ENCODE data around the gene TNF.

DNA sequence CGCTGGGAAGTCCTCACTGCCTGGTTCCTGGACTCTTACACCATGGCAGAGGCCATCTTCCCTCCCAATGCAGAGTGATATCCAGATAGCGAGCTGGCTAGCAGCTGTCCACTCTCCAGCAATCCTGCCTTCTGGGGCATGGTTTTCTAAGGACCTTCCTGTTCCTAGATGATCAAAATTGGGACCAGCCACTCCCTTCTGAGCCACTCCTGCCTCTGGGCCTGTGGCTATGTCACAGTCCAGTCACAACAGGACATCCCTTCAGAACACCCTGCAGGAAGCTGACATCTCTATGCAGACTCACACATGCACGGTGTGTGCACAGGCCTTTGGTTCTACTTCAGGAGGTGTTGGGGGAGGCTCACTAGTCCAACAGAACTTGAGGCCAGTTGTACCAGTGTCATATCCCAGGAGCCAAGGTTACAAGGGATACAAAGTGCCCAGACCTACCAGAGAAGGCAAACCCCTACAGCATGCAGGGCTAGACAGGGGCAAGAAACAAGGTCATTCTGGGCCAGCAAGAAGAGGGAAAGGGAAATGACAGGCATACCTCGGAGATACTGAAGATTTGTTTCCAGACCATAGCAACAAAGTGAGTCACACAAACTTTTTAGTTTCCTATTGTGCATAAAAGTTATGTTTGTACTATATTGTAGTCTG, 49.3 kb upstream of the TNF start:
- TF ChIP-seq SP1 (IDR thresholded peaks at IDR 0.05) (no peak), FOXA1 (IDR thresholded peaks at IDR 0.05) (no peak)
